Skeletal muscle satellite cell (primary cell): ENCODE results near the gene AAK1. TPM values are rescaled to one million over a fixed set of nuclear protein-coding genes. Genes with fewer than 3 reads are reported as not detected.

Source experiments
- H3K27me3 ChIP-seq: 2 replicates; pipeline ENCODE4 v1.7.0; 2013; ENCODE audit warnings: low read length; ENCODE audit not compliant: control insufficient read depth, insufficient read depth
- H3K36me3 ChIP-seq: 2 replicates; pipeline ENCODE4 v1.7.0; 2013; ENCODE audit warnings: mild to moderate bottlenecking, control low read depth, low read length; ENCODE audit not compliant: insufficient read depth
- H3K4me1 ChIP-seq: 2 replicates; pipeline ENCODE4 v1.7.0; 2013; ENCODE audit warnings: low read length; ENCODE audit not compliant: control insufficient read depth, insufficient read depth
- H3K4me2 ChIP-seq: 2 replicates; pipeline ENCODE4 v1.7.0; 2013; ENCODE audit warnings: mild to moderate bottlenecking, low read length
- H3K4me3 ChIP-seq: 2 replicates; pipeline ENCODE4 v1.7.0; 2013; ENCODE audit warnings: low read length
- H3K9ac ChIP-seq: 2 replicates; pipeline ENCODE4 v1.7.0; 2013; ENCODE audit warnings: mild to moderate bottlenecking, low read depth, low read length, moderate library complexity
- H3K9me3 ChIP-seq: replicated peaks from 2 replicates; pipeline ENCODE4 v1.7.0; 2013; ENCODE audit warnings: mild to moderate bottlenecking, control low read depth, low read length
- total RNA-seq: library from RNA; depleted of rRNA; stranded (reverse); fragments of >200 nt; gene quantifications from 2 replicates; pipeline ENCODE4 v1.2.3, GENCODE V29; 2012; rRNA removed

Gene AAK1
- total RNA-seq, result 37.6 and 39.5 TPM in 2 replicates

- Histone ChIP-seq H3K9me3 (no peaks in the 10 kb centered on the region), H3K4me2 (peak within 1 kb of the TSS; percentile 84), H3K4me1 (peaks cover 36% of the 10 kb centered on the region), H3K36me3 (peaks cover 12% of the 10 kb centered on the region), H3K4me3 (peak within 1 kb of the TSS; percentile 98), H3K27me3 (no peaks in the 10 kb centered on the region), H3K9ac (peak within 1 kb of the TSS; percentile 94)
Measured at GRCh38 chr2:69643602-69644505, at the start of gene AAK1. Gene AAK1, minus strand, starts transcription at chr2:69643739. Its CDS starts 699 bp downstream, at chr2:69643040.

DNA sequence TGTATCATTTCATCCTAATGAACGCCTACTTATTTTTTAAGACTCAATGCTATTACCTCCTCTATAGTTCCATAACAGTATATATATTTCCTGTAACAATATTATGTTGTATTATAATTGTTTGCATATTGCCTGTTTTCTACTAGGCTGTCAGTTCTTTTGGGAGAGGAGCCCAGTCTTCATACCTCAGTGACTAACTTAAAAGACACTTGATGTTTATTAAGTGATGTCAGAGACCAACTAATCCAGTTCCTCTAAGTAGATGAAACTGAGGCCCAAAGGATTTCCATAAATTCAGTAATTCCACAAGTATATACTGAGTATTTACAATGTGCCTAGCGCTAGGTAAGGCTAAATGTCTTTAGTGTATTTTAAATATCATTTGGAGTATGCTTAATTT, 48.9 kb upstream of the AAK1 start:
- no peaks in the 10 kb centered on the region for H3K9me3 ChIP-seq
- H3K36me3 ChIP-seq, result no peaks in the 10 kb centered on the region
- H3K4me3 ChIP-seq, result no peak overlapping the region
- peaks cover 14% of the 10 kb centered on the region for H3K27me3 ChIP-seq
- H3K9ac ChIP-seq, result no peak overlapping the region
- H3K4me1 ChIP-seq, result peaks cover 32% of the 10 kb centered on the region
- H3K4me2 ChIP-seq, result no peak overlapping the region

DNA sequence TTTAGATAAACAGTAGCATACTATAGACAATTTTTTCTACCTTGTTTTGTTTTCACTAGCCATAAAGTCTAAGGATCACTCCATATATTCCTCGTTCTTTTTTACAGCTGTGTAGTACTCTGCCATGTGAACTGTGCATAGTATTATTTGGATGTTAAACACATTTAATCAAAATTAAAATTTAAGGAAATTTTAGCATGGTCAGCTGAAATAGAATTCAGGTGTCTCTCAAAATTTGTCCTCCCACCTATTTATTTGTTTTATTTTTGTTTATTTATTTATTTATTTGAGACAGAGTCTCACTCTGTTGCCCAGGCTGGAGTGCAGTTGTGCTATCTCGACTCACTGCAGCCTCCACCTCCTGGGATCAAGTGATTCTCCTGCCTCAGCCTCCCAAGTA, 46.4 kb upstream of the AAK1 start:
- H3K4me2 ChIP-seq, result no peak overlapping the region
- H3K4me1 ChIP-seq, result peaks cover 25% of the 10 kb centered on the region
- no peak overlapping the region for H3K4me3 ChIP-seq
- no peaks in the 10 kb centered on the region for H3K9me3 ChIP-seq
- no peak overlapping the region for H3K9ac ChIP-seq
- no peaks in the 10 kb centered on the region for H3K36me3 ChIP-seq
- peaks cover 6% of the 10 kb centered on the region for H3K27me3 ChIP-seq

- Histone ChIP-seq H3K4me1 (peaks cover 21% of the 10 kb centered on the region), H3K4me3 (no peak overlapping the region)
Measured at GRCh38 chr2:69689466-69689865, 45.9 kb upstream of the AAK1 start.

DNA sequence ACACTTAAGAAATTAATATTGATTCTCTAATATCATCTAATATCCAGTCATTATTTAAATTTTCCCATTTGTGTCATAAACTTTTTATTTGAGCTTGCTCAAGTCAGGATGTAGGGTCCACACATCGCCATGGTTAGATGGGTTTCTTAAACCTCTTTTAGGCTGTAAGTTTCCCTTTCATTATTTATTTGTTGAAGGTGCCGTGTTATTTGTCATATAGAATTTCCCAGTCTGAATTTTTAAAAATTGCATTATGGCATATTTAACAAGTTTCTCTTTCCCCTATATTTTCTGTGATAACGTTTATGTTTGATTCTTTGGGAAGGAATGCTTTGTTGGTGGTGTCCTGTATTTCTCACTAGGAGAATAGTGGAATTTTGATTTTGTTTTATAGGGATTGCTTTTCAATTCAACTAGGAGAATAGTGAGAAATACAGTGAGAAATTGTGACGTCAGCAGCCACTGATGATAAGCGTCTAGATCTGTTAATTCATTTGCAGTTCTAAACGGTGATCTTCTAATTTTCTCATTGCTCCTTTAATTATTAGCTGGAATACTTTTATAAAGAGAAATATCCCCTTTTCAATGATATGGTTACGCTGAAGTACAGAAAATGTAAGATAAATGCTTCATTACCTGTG, 44.6 kb upstream of the AAK1 start:
- H3K27me3 ChIP-seq, result peaks cover 6% of the 10 kb centered on the region
- H3K4me1 ChIP-seq, result peaks cover 23% of the 10 kb centered on the region
- H3K9me3 ChIP-seq, result no peaks in the 10 kb centered on the region
- no peak overlapping the region for H3K4me3 ChIP-seq
- H3K9ac ChIP-seq, result no peak overlapping the region
- no peaks in the 10 kb centered on the region for H3K36me3 ChIP-seq
- H3K4me2 ChIP-seq, result no peak overlapping the region

More at GRCh38 chr2:69689466-69689865, 45.9 kb upstream of the AAK1 start:
- Histone ChIP-seq H3K9me3 (no peaks in the 10 kb centered on the region), H3K27me3 (peaks cover 6% of the 10 kb centered on the region), H3K4me2 (no peak overlapping the region), H3K36me3 (no peaks in the 10 kb centered on the region), H3K9ac (no peak overlapping the region)

DNA sequence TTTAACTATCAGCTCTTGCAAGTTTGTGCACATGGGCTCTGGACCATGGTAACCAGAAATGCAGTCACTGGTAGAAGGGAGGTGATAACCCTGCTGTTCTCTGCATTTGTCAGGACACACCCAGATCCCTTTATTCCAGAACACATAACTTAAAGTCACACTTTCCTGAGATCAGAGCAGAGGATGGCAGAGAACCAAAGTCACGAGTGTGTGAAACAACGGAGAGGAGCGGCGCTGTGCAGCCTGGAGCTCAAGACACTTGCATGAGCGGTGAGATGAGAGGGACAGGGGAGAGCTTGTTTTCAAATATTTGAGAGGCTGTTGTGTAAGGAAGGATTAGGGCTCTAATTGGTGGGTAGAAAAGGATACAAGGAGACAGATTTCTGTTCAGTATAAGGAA, 43.3 kb upstream of the AAK1 start:
- Histone ChIP-seq H3K9me3 (no peaks in the 10 kb centered on the region), H3K27me3 (peaks cover 6% of the 10 kb centered on the region), H3K4me3 (no peak overlapping the region)

GRCh38 chr2:69685321-69686048, 41.9 kb upstream of the AAK1 start:
- Histone ChIP-seq H3K4me1 (peaks cover 13% of the 10 kb centered on the region), H3K9me3 (no peaks in the 10 kb centered on the region), H3K36me3 (no peaks in the 10 kb centered on the region), H3K9ac (no peak overlapping the region), H3K4me2 (no peak overlapping the region), H3K27me3 (peaks cover 6% of the 10 kb centered on the region), H3K4me3 (no peak overlapping the region)

More for the DNA sequence above, 43.3 kb upstream of the AAK1 start:
- Histone ChIP-seq H3K4me2 (no peak overlapping the region), H3K9ac (no peak overlapping the region), H3K4me1 (peaks cover 13% of the 10 kb centered on the region), H3K36me3 (no peaks in the 10 kb centered on the region)

DNA sequence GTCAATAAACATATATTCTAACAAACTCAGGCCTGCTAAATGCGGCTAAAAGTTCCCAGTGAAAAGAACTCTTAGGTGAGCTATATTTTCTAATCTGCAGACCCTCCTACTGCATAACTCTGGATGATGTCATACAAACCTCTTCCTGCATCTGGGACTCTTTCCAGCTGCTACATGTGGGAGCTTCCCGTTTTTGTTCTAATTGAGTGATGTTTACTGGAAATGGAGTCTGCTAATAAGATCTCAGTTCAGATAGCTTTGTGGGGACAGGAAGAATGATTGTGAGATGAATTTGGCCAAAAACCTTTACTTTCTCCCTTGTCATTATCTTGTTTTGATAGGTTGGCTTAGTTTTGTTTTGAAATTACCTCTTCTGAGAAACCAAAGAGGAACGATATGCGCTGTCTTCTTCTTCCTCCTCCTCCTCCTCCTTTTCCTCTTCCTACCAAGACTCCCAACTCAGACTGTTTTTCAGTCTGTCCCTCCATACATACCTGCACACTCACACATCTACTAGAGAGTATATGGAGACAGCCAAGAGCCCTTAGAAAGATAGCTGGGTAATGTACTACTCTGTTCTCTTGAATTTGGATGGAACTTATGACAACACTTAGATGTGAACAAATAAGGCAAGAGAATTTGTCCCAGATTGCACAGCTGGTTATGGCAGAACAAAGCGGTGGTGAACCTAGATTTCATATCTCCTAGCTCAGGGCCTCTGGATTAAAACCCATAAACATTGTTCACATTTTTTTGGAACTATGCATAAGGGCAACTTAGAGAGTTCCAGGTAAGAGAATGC, 39.8 kb upstream of the AAK1 start:
- no peak overlapping the region for H3K4me3 ChIP-seq
- H3K4me2 ChIP-seq, result no peak overlapping the region
- no peak overlapping the region for H3K9ac ChIP-seq
- H3K4me1 ChIP-seq, result peaks cover 13% of the 10 kb centered on the region
- peaks cover 3% of the 10 kb centered on the region for H3K27me3 ChIP-seq
- no peaks in the 10 kb centered on the region for H3K36me3 ChIP-seq
- no peaks in the 10 kb centered on the region for H3K9me3 ChIP-seq

DNA sequence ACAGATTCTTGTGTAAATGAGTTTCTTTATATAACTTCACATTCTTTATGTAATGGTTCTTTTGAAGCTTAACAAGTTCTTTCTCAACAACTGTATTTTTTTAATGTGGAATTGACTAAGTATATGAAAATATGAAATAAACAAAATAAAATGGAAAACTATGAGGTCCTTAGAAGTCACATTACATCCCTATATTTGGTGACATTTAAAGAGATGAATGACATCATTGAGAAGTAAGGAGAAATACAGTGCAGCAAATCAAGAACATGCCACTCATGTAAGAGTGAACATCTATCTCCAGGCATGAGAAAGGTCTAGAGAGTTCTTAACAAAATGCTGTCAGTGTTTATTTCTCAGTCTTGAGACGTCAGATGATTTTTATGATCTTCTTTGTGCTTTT, 39.0 kb upstream of the AAK1 start:
- no peaks in the 10 kb centered on the region for H3K36me3 ChIP-seq
- H3K27me3 ChIP-seq, result no peaks in the 10 kb centered on the region
- no peak overlapping the region for H3K4me2 ChIP-seq
- no peak overlapping the region for H3K4me3 ChIP-seq
- H3K4me1 ChIP-seq, result peaks cover 13% of the 10 kb centered on the region
- no peaks in the 10 kb centered on the region for H3K9me3 ChIP-seq
- H3K9ac ChIP-seq, result no peak overlapping the region

- Histone ChIP-seq H3K4me2 (no peak overlapping the region), H3K9me3 (no peaks in the 10 kb centered on the region), H3K4me1 (peaks cover 8% of the 10 kb centered on the region), H3K4me3 (no peak overlapping the region), H3K36me3 (no peaks in the 10 kb centered on the region), H3K9ac (no peak overlapping the region), H3K27me3 (no peaks in the 10 kb centered on the region)
Measured at GRCh38 chr2:69680001-69680675, 36.6 kb upstream of the AAK1 start.
